GM12874 (cell line): Measurements from ENCODE around the gene KNL1.

Experiments used
- CTCF ChIP-seq: IDR thresholded peaks from 2 replicates; pipeline ENCODE4 v1.5.1; 2011; ENCODE audit warnings: low read depth, mild to moderate bottlenecking, control low read depth, low read length, moderate library complexity; ENCODE audit not compliant: insufficient read depth

The KNL1 gene

GRCh38 chr15:40603935-40604334, 9.9 kb downstream of the KNL1 start:
- no peak for TF ChIP-seq CTCF

GRCh38 chr15:40613080-40613479, 19.0 kb downstream of the KNL1 start:
- TF ChIP-seq CTCF = no peak

GRCh38 chr15:40618023-40618422, 24.0 kb downstream of the KNL1 start:
- TF ChIP-seq CTCF = no peak

GRCh38 chr15:40618906-40619305, 24.9 kb downstream of the KNL1 start:
- TF ChIP-seq CTCF = no peak

- TF ChIP-seq CTCF = no peak
Observed at GRCh38 chr15:40623361-40623760, 29.3 kb downstream of the KNL1 start.

GRCh38 chr15:40630313-40630712, 36.3 kb downstream of the KNL1 start:
- no peak for TF ChIP-seq CTCF

- no peak for TF ChIP-seq CTCF
Observed at GRCh38 chr15:40633178-40633577, 39.1 kb downstream of the KNL1 start.
